Neural cell (in vitro differentiated cells): Measurements from ENCODE around the gene CFAP65.

Experiments
- CTCF ChIP-seq: fragments of 450-650 bp; IDR thresholded peaks from 2 replicates; pipeline ENCODE4 v1.5.1; 2014; ENCODE audit warnings: antibody characterized with exemption, mild to moderate bottlenecking, moderate library complexity; ENCODE audit not compliant: poor library complexity, severe bottlenecking
- EP300 ChIP-seq: fragments of 450-650 bp; conservative IDR thresholded peaks from 2 replicates; pipeline ENCODE4 v1.6.1; 2014; ENCODE audit warnings: antibody characterized with exemption, mild to moderate bottlenecking, moderate library complexity; ENCODE audit not compliant: poor library complexity, severe bottlenecking
- EZH2 ChIP-seq: fragments of 200-600, 300-800 bp; shearing (Covaris generic), sonication (generic); IDR thresholded peaks from 2 replicates; pipeline ENCODE4 v1.6.1; 2014; ENCODE audit warnings: antibody characterized with exemption, low read length, borderline replicate concordance, mild to moderate bottlenecking; ENCODE audit not compliant: insufficient read depth, poor library complexity, severe bottlenecking
- MXI1 ChIP-seq: fragments of 450-650 bp; conservative IDR thresholded peaks from 2 replicates; pipeline ENCODE4 v1.6.1; 2014; ENCODE audit warnings: antibody characterized with exemption, mild to moderate bottlenecking; ENCODE audit not compliant: poor library complexity, severe bottlenecking
- POLR2AphosphoS5 ChIP-seq: IDR thresholded peaks from 2 replicates; pipeline ENCODE4 v1.6.1; 2012
- RAD21 ChIP-seq: fragments of 450-650 bp; conservative IDR thresholded peaks from 2 replicates; pipeline ENCODE4 v1.6.1; 2014; ENCODE audit warnings: antibody characterized with exemption, mild to moderate bottlenecking, moderate library complexity
- REST ChIP-seq: IDR thresholded peaks from 2 replicates; pipeline ENCODE4 v1.6.1; 2012; ENCODE audit warnings: borderline replicate concordance
- SMC3 ChIP-seq: fragments of 450-650 bp; conservative IDR thresholded peaks from 2 replicates; pipeline ENCODE4 v1.6.1; 2014; ENCODE audit warnings: antibody characterized with exemption, mild to moderate bottlenecking, moderate library complexity; ENCODE audit not compliant: poor library complexity
- TAF1 ChIP-seq: IDR thresholded peaks from 2 replicates; pipeline ENCODE4 v1.6.1; 2012; ENCODE audit warnings: low read depth

GRCh38 chr2:219045937-219046550, 4.7 kb upstream of the CFAP65 start:
- TF ChIP-seq CTCF (no peak), EZH2 (no peak), MXI1 (no peak), POLR2AphosphoS5 (no peak), RAD21 (no peak), TAF1 (no peak), EP300 (no peak), REST (peak; percentile 41), SMC3 (no peak)
